Left lung (tissue), 10 donors: ENCODE results near the gene LYSMD2. TPM values are rescaled to one million over a fixed set of nuclear protein-coding genes. Genes with fewer than 3 reads are reported as not detected.

ENCODE experiments used
- ATAC-seq: fragments of 200-7000 bp; cut with Tn5 transposase; one replicate; pipeline ENCODE4 v1.9.1; 2020; ENCODE audit warnings: moderate library complexity
- DNase-seq, 4 donors: peaks; one replicate each; pipeline ENCODE4 v3.0.0-alpha.2; 2013 to 2020
- H3K27ac ChIP-seq, 2 donors: fragments of 200-600 bp; sonication (generic) in 1 of 2; one replicate each; pipeline versions ENCODE4 v1.5.0 to v1.8.0; 2020 to 2021
- H3K27me3 ChIP-seq, 2 donors: fragments of 200-600 bp; sonication (generic) in 1 of 2; one replicate each; pipeline versions ENCODE4 v1.5.0 to v1.8.0; 2020 to 2021
- H3K36me3 ChIP-seq, 2 donors: fragments of 200-600 bp; sonication (generic) in 1 of 2; one replicate each; pipeline versions ENCODE4 v1.5.0 to v1.8.0; 2020 to 2021
- H3K4me1 ChIP-seq, 2 donors: fragments of 200-600 bp; one replicate each; pipeline ENCODE4 v1.8.0; 2021
- H3K4me3 ChIP-seq, 2 donors: fragments of 200-600 bp; sonication (generic) in 1 of 2; one replicate each; pipeline versions ENCODE4 v1.5.0 to v1.8.0; 2020 to 2021; ENCODE audit warnings: mild to moderate bottlenecking in 1 of 2
- H3K9me3 ChIP-seq, 2 donors: fragments of 200-600 bp; sonication (generic) in 1 of 2; one replicate each; pipeline versions ENCODE4 v1.5.0 to v1.8.0; 2020 to 2021
- CTCF ChIP-seq, 2 donors: fragments of 200-600 bp; sonication (generic) in 1 of 2; IDR thresholded peaks; one replicate each; pipeline versions ENCODE4 v1.5.0 to v1.8.0; 2021; ENCODE audit warnings: antibody characterized with exemption in 2 of 2
- intact Hi-C, 2 donors: fragments of 100-400 bp; cut with DNase I; formaldehyde crosslinking; loops; one replicate each; pipeline versions ENCODE4 v1.11.2 to v1.14.2; 2022
- polyA plus RNA-seq, 6 donors: library from polyadenylated mRNA; unstranded; fragments of 120-200 nt; gene quantifications; one replicate each; pipeline ENCODE4 v1.2.1, GENCODE V29; 2013; ENCODE audit not compliant: insufficient read length in 6 of 6
- total RNA-seq, 2 donors: library from RNA; stranded (reverse); fragmentation: NEBNext Ultra II Directional; extraction: Animal tissue kit (Norgen Biotek cat#: 25700); gene quantifications; one replicate each; pipeline ENCODE4 v1.2.1, GENCODE V29; 2021
- donor health status: DM: no; HTN: yes; CAD: no.
- donor health status: DM: no; HTN: no; CAD: no.

The LYSMD2 gene
- total and polyA plus RNA-seq, 8 donors: 5.2 to 19.6 (median 6.0) TPM

GRCh38 chr15:51755790-51756189 is 18.3 kb upstream of the LYSMD2 start:
- TF ChIP-seq CTCF (IDR thresholded peaks at IDR 0.05): no peak
- Histone ChIP-seq H3K4me1 (peaks cover 10 to 75% of the 10 kb centered on the region in 2 donors), H3K27me3 (peaks cover 0 to 12% of the 10 kb centered on the region in 2 donors), H3K9me3 (no peaks in the 10 kb centered on the region), H3K27ac (peak overlapping the region in 1 of 2 donors; percentile 65), H3K36me3 (no peaks in the 10 kb centered on the region), H3K4me3 (no peak overlapping the region)
- DNase-seq: no peak
- intact Hi-C loops: no loop called here
- ATAC-seq: no peak

GRCh38 chr15:51754267-51754666 is 16.8 kb upstream of the LYSMD2 start:
- Histone ChIP-seq H3K27me3 (peaks cover 0 to 24% of the 10 kb centered on the region in 2 donors), H3K27ac (no peak overlapping the region), H3K4me1 (peaks cover 10 to 68% of the 10 kb centered on the region in 2 donors), H3K4me3 (no peak overlapping the region), H3K9me3 (no peaks in the 10 kb centered on the region), H3K36me3 (no peaks in the 10 kb centered on the region)
- intact Hi-C loops: no loop called here
- TF ChIP-seq CTCF (IDR thresholded peaks at IDR 0.05): no peak
- ATAC-seq: no peak
- no peak for DNase-seq

GRCh38 chr15:51752888-51753287 is 15.4 kb upstream of the LYSMD2 start:
- intact Hi-C loops: no loop called here
- DNase-seq: no peak
- H3K27me3 ChIP-seq: peaks cover 0 to 24% of the 10 kb centered on the region in 2 donors
- TF ChIP-seq CTCF (IDR thresholded peaks at IDR 0.05): no peak
- ATAC-seq: no peak
- H3K9me3 ChIP-seq: no peaks in the 10 kb centered on the region
- no peak overlapping the region for H3K4me3 ChIP-seq
- H3K4me1 ChIP-seq: peaks cover 3 to 58% of the 10 kb centered on the region in 2 donors
- no peak overlapping the region for H3K27ac ChIP-seq
- H3K36me3 ChIP-seq: no peaks in the 10 kb centered on the region

- TF ChIP-seq CTCF (IDR thresholded peaks at IDR 0.05): no peak
- H3K4me3 ChIP-seq: peak overlapping the region; percentile 56 to 60
- peaks cover 0 to 24% of the 10 kb centered on the region in 2 donors for H3K27me3 ChIP-seq
- no peaks in the 10 kb centered on the region for H3K9me3 ChIP-seq
- peaks cover 3 to 53% of the 10 kb centered on the region in 2 donors for H3K4me1 ChIP-seq
- ATAC-seq: peak; percentile 54
- intact Hi-C loops: no loop called here
- H3K27ac ChIP-seq: peak overlapping the region in 1 of 2 donors; percentile 18
- peak in 3 of 4 donors; percentile 18 to 82 (median 52) for DNase-seq
- H3K36me3 ChIP-seq: no peaks in the 10 kb centered on the region
Measured at GRCh38 chr15:51751697-51752683, 14.5 kb upstream of the LYSMD2 start.
